HG03103 (cell line): ENCODE measurements around the gene DIAPH2.

Experiments used
- ATAC-seq: cut with Tn5 transposase; IDR thresholded peaks from one replicate; pipeline ENCODE4 v1.9.1; 2021; ENCODE audit warnings: low read depth; ENCODE audit not compliant: unreplicated experiment

DIAPH2 gene

GRCh38 chrX:96684339-96685209, at the start of gene DIAPH2:
Gene DIAPH2 (plus strand): TSS chrX:96684842.
- ATAC-seq = peak; percentile 79

GRCh38 chrX:96650023-96650422, 34.6 kb upstream of the DIAPH2 start:
- no peak for ATAC-seq

GRCh38 chrX:96655947-96656623, 28.6 kb upstream of the DIAPH2 start:
- no peak for ATAC-seq

- no peak for ATAC-seq
These were observed 2.1 kb upstream of the DIAPH2 start for GRCh38 chrX:96682516-96682915.

- peak; percentile 6 for ATAC-seq
These were observed 674 bp upstream of the DIAPH2 start for GRCh38 chrX:96683997-96684338.

GRCh38 chrX:96685210-96686099, 813 bp downstream of the DIAPH2 start:
- ATAC-seq = peak; percentile 18

GRCh38 chrX:96687776-96688175, 3.1 kb downstream of the DIAPH2 start:
- no peak for ATAC-seq

GRCh38 chrX:96688789-96689188, 4.1 kb downstream of the DIAPH2 start:
- no peak for ATAC-seq

GRCh38 chrX:96689991-96690390, 5.3 kb downstream of the DIAPH2 start:
- ATAC-seq = no peak

GRCh38 chrX:96692454-96692853, 7.8 kb downstream of the DIAPH2 start:
- ATAC-seq = no peak

GRCh38 chrX:96692890-96693289, 8.2 kb downstream of the DIAPH2 start:
- ATAC-seq = no peak

- no peak for ATAC-seq
These were observed 8.8 kb downstream of the DIAPH2 start for GRCh38 chrX:96693407-96693806.

- no peak for ATAC-seq
These were observed 11.8 kb downstream of the DIAPH2 start for GRCh38 chrX:96696462-96696861.

GRCh38 chrX:96700625-96701024, 16.0 kb downstream of the DIAPH2 start:
- no peak for ATAC-seq

- ATAC-seq = no peak
These were observed 18.7 kb downstream of the DIAPH2 start for GRCh38 chrX:96703379-96703778.

GRCh38 chrX:96703816-96704215, 19.2 kb downstream of the DIAPH2 start:
- no peak for ATAC-seq

GRCh38 chrX:96704629-96705028, 20.0 kb downstream of the DIAPH2 start:
- ATAC-seq = no peak

GRCh38 chrX:96705905-96706304, 21.3 kb downstream of the DIAPH2 start:
- ATAC-seq = no peak

GRCh38 chrX:96707804-96708203, 23.2 kb downstream of the DIAPH2 start:
- no peak for ATAC-seq

- ATAC-seq = no peak
These were observed 25.4 kb downstream of the DIAPH2 start for GRCh38 chrX:96710031-96710430.

- no peak for ATAC-seq
These were observed 28.7 kb downstream of the DIAPH2 start for GRCh38 chrX:96713303-96713702.
